Hepatocyte (in vitro differentiated cells): ENCODE data around the gene NIM1K.

ENCODE experiments used
- EZH2 ChIP-seq: fragments of 200-600 bp; sonication (generic); IDR thresholded peaks from 2 replicates; pipeline ENCODE4 v1.6.1; 2016; ENCODE audit warnings: antibody characterized with exemption, mild to moderate bottlenecking, borderline replicate concordance
- EZH2phosphoT487 ChIP-seq: fragments of 200-600 bp; sonication (generic); IDR thresholded peaks from one replicate; pipeline ENCODE4 v1.6.1; 2018; ENCODE audit warnings: antibody characterized with exemption, mild to moderate bottlenecking, low read depth, moderate library complexity; ENCODE audit not compliant: unreplicated experiment, severe bottlenecking
- TF ChIP-seq, protein P1 (sequence below): fragments of 200-600 bp; sonication (generic); IDR thresholded peaks from 2 replicates; pipeline ENCODE4 v1.5.1; 2016; ENCODE audit warnings: antibody characterized with exemption, mild to moderate bottlenecking; ENCODE audit not compliant: poor library complexity

DNA sequence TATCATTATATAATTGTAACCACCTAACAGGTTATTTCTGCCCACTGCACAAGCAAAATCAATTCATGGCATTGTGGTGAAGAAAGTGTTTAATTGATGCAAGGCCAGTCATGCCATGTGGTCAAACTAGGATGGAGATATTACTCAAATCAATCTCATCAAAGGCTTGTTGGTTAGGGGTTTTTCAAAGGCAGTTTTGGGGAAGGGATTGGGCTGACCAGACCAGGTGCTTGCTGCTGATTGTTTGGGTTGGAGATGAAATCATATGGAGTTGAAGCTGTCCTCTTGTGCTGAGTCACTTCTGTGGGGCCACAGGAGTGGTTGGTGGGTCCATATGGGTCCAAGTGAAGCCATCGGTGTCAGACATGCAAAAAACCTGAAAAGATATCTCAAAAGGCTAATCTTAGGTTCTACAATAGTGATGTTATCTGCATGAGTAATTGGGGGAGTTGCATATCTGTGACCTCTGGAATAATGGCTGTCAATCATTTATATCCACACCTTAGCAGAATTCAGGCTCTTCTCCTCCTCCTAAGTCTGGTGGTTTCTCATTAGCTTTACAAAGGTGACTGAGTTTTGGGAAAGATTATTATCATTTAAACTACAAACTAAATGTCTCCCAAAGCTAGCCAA, 76.3 kb downstream of the NIM1K start:
- TF ChIP-seq, protein P1, sequence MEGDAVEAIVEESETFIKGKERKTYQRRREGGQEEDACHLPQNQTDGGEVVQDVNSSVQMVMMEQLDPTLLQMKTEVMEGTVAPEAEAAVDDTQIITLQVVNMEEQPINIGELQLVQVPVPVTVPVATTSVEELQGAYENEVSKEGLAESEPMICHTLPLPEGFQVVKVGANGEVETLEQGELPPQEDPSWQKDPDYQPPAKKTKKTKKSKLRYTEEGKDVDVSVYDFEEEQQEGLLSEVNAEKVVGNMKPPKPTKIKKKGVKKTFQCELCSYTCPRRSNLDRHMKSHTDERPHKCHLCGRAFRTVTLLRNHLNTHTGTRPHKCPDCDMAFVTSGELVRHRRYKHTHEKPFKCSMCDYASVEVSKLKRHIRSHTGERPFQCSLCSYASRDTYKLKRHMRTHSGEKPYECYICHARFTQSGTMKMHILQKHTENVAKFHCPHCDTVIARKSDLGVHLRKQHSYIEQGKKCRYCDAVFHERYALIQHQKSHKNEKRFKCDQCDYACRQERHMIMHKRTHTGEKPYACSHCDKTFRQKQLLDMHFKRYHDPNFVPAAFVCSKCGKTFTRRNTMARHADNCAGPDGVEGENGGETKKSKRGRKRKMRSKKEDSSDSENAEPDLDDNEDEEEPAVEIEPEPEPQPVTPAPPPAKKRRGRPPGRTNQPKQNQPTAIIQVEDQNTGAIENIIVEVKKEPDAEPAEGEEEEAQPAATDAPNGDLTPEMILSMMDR = no peak
- TF ChIP-seq EZH2 = no peak
- TF ChIP-seq EZH2phosphoT487 = no peak
